ENCODE measurements around the gene SLC6A3.

The SLC6A3 gene

GRCh38 chr5:1405539-1406530, 39.4 kb downstream of the SLC6A3 start:
- DNase-seq (ENCODE audit: low read depth), result no peak

GRCh38 chr5:1405121-1405520, 40.1 kb downstream of the SLC6A3 start:
- DNase-seq (ENCODE audit: low read depth), result no peak

GRCh38 chr5:1404062-1404461, 41.2 kb downstream of the SLC6A3 start:
- DNase-seq (ENCODE audit: low read depth), result no peak

GRCh38 chr5:1402611-1403255, 42.5 kb downstream of the SLC6A3 start:
- no peak for DNase-seq (ENCODE audit: low read depth)

GRCh38 chr5:1401536-1402138, 43.6 kb downstream of the SLC6A3 start:
- no peak for DNase-seq (ENCODE audit: low read depth)

GRCh38 chr5:1400936-1401335, 44.3 kb downstream of the SLC6A3 start:
- DNase-seq (ENCODE audit: low read depth), result no peak

- no peak for DNase-seq (ENCODE audit: low read depth)
Measured at GRCh38 chr5:1400211-1400855, 44.9 kb downstream of the SLC6A3 start.

- no peak for DNase-seq (ENCODE audit: low read depth)
Measured at GRCh38 chr5:1399737-1400136, 45.5 kb downstream of the SLC6A3 start.

GRCh38 chr5:1396293-1396816, 48.9 kb downstream of the SLC6A3 start:
- DNase-seq (ENCODE audit: low read depth), result no peak

GRCh38 chr5:1394881-1395860, 50.1 kb downstream of the SLC6A3 start:
- DNase-seq (ENCODE audit: low read depth), result no peak

- DNase-seq (ENCODE audit: low read depth), result no peak
Measured at GRCh38 chr5:1393571-1394501, 51.4 kb downstream of the SLC6A3 start.

GRCh38 chr5:1392801-1393565, 52.3 kb downstream of the SLC6A3 start:
- DNase-seq (ENCODE audit: low read depth), result no peak

- no peak for DNase-seq (ENCODE audit: low read depth)
Measured at GRCh38 chr5:1392261-1392660, 53.0 kb downstream of the SLC6A3 start.

GRCh38 chr5:1391691-1392090, 53.5 kb downstream of the SLC6A3 start:
- DNase-seq (ENCODE audit: low read depth), result no peak

GRCh38 chr5:1390861-1391600, 54.2 kb downstream of the SLC6A3 start:
- DNase-seq (ENCODE audit: low read depth), result no peak

GRCh38 chr5:1390333-1390732, 54.9 kb downstream of the SLC6A3 start:
- no peak for DNase-seq (ENCODE audit: low read depth)

GRCh38 chr5:1388383-1388967, 56.8 kb downstream of the SLC6A3 start:
- no peak for DNase-seq (ENCODE audit: low read depth)

GRCh38 chr5:1387876-1388275, 57.4 kb downstream of the SLC6A3 start:
- no peak for DNase-seq (ENCODE audit: low read depth)

All from activated T-cell treated with anti-CD3 and anti-CD28 coated beads for 48 hours (primary cell).